ENCODE results near the gene KDM4B.

KDM4B gene

DNA sequence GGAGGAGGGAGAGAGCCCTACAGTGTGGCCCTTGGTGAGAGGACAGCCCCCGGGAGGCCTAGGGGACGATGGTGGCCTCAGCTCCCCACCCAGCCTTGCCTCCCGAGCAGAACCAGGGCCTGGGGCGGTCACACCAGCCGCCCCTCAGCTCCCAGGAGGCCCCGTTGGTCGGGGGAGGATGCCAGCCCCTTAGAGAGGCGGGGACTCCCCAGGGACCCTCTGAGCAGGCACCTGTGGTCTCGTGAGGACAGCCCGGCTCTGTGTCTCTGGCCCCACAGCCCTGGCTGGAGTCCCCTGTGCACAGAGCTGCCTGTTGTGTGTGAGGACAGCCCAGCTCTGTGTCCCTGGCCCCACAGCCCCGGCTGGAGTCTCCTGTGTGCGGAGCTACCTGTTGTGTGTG, 158.8 kb downstream of the KDM4B start:
- no peak for DNase-seq

DNA sequence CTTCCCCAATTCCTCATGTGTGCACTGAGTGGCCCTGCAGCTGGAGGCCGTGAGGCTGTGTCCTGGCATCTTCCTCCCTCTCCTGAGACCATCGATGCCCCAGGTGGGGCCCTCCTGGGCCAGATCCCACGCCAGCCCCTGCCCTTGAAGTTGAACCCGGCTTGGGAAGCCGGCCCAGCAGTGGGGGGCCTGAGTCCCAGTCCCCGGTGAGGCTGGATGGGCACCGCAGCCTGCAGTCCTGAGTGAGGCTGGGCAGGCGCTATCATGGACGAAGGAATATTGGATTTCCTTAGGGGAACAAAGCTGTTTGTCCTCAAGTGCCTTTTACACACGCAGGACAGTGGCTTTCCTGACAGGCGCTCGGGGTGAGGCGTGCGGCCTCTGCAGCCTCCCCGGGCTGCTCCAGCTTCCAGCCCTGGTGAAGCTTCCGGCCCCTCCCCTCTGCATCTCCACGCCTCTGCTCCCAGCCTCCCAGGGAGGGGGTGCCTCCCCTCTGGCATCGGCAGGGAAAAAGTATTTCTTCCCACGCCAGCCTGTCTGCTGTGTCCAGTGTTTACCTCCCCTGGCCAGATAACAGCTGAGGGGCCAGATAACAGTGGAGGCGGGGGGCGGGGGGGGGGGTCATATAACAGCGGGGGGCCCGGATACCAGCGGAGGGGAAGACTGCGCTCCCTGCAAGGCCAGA, 159.5 kb downstream of the KDM4B start:
- no peak for DNase-seq

GRCh38 chr19:5128936-5129389, 160.1 kb downstream of the KDM4B start:
- DNase-seq, result no peak

- DNase-seq, result no peak
Observed at GRCh38 chr19:5129691-5130090, 160.8 kb downstream of the KDM4B start.

DNA sequence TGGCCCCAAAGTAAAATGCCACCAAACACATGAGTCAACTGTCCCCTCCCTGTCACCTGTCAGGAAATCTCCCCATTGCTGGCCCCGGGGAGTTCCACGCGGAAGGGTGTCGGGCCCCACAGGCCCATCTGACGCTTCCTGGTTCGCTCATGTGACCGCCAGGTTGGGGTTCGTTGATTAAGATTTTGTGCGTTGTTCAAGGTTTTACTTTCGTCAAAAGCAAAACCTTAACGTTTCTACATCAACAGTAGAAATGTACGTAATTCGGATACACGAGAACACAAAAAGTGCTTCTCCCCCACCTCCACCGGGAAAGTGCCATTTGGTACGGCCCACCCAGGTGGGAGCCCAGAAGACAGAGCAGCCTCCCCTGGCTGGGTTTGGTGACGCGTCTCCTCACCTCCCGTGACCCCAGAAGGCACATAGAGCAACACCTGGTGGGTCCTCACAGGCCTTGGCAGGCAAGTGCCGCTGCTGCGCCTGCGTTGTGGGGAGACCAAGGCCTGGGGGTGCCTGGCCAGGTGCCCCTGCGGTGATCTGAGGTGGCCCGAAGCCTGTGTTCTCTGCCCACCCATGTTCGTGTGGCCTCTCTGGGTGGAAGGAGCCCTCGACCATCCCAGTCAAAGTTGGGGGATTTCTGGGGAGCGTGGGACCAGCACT, 161.6 kb downstream of the KDM4B start:
- peak in 1 of 2 donors; percentile 41 for DNase-seq

DNA sequence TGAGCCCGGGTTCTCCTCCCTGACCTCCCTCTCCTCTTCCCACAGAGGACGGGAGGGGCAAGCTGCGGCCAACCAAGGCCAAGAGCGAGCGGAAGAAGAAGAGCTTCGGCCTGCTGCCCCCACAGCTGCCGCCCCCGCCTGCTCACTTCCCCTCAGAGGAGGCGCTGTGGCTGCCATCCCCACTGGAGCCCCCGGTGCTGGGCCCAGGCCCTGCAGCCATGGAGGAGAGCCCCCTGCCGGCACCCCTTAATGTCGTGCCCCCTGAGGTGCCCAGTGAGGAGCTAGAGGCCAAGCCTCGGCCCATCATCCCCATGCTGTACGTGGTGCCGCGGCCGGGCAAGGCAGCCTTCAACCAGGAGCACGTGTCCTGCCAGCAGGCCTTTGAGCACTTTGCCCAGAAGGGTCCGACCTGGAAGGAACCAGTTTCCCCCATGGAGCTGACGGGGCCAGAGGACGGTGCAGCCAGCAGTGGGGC, 162.2 kb downstream of the KDM4B start:
- peak; percentile 53 to 76 for DNase-seq

DNA sequence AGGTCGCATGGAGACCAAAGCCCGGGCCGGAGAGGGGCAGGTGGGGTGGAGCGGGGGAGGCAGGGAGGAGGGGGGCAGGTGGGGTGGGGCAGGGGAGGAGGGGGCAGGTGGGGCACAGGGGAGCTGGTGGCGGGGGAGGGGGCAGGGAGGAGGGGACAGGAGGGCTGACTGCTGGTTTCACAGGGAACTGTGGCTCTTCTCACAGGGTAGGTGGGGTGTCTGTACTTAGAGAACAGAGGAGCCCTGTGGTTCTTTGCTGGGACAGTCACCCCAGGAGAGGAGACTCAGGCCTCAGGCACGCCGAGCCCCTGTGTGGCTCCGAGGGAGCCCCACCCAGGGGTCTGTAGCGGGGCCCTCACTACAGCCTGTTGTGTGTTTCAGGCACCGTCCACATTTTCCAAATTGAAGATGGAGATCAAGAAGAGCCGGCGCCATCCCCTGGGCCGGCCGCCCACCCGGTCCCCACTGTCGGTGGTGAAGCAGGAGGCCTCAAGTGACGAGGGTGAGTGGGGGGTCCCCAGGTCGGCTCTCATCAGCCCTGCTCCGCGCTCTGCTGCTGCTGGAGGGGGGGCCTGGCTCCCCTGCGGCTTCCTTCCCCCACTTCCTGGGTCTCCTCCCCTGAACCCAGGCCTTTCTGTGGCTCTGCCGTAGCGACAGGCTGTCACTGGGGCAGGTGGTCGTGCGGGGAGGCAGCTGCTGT, 162.7 kb downstream of the KDM4B start:
- no peak for DNase-seq

- DNase-seq, result no peak
Observed at GRCh38 chr19:5132206-5132560, 163.3 kb downstream of the KDM4B start.

GRCh38 chr19:5132698-5133651, 164.1 kb downstream of the KDM4B start:
- DNase-seq, result no peak

DNA sequence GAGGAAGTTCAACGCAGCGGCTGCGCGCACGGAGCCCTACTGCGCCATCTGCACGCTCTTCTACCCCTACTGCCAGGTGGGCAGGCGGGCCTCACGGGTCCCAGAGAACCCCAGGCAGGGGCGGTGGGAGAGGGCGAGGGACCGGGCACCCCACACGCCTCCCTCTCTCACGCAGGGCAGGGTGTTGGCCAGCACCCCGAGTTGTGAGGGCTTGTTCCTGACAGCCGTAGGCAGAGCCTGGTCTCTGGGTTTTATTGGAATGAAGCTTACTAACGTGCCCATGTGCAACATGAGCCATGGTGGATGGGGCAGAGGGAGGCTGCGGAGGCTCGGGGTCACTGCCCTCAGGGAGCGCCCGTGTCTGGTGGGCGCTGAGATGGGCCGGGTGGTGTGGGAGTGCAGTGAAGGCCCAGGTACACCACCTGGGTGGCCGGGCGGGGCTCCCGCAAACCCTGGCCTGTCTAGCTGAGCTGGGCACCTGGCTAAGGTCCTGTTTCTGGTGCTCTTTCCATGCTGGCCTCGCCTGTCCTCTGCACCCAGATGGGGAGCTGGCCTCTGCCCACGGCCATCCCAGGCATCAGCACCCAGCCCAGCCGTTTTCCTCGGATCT, 165.2 kb downstream of the KDM4B start:
- no peak for DNase-seq

DNA sequence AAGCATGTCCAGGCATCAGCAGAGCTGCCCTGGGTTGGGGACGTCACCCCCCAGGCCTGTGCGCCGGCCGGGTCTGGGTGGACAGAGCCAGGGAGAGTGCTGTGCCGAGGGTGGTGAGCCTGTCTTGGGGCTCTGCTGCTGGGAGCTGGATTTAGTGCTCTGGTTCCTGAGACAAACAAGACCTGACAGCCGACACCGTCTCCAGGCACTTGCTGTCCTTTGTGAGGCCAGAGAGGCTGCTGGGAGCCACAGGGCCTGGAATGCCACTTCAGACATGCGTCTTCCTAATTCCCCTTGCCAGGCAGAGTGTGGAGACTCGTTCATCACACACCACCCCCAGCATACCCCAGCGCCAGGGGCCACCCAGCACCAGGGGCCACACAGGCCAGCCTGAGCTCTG, 165.8 kb downstream of the KDM4B start:
- no peak for DNase-seq

DNA sequence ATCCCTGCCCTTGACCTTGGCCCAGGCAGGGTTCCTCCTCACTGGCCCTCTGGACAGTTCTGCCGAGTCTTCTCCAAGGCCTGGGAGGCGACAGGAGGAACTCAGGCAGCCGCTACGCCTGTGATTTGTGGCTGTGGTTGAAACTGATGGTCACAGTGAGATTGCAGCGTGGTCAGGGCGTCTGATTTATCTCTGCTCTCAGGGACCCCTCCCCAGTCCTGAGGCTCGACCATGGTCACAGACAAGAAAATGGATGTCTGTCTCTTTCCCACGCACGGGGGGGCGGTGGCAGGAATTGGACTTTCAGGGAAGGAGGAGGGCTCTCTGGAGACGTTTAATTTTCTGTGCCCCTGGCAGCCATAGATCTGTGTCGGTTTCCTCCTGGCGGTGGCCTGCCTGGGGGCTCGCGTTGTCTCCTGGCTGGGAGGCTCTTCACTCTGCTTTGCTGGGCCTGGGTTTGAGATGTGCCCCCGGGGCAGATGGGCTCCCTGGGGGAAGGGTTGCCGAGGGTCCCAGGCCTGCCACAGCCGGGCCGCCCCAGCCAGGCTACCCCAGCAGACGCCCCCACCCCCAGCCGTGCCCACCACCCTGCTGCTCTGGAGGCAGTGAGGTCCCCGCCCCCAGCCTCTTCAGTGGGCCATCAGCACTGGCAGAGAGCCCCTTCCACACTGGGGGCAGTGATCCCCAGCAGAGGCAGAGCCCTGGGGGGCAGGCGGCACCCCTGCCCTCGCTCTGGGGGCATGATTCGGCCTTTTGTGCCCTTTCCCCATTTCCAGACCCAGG, 167.4 kb downstream of the KDM4B start:
- no peak for DNase-seq

DNA sequence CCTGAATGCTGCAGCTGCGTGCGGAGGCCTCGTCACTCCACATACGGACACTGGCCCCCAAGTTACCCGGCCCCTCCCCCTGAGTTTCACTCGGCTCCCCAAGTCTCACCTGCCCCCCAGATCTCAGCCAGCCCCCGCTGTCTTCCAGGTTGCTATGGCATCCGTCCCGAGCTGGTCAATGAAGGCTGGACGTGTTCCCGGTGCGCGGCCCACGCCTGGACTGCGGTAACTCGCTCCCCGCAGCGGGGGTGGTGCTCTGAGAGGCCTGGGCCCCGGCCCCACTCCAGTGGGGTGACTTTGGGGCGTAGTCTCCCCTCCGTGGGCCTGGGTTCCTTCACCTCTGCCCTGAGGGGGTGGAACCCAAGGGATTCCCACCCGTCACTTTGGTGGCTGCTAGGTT, 168.2 kb downstream of the KDM4B start:
- DNase-seq, result no peak

GRCh38 chr19:5137571-5138124, 168.7 kb downstream of the KDM4B start:
- no peak for DNase-seq

GRCh38 chr19:5138606-5139582, 170.0 kb downstream of the KDM4B start:
- DNase-seq, result peak; percentile 80 to 83

- DNase-seq, result no peak
Observed at GRCh38 chr19:5139583-5140325, 170.8 kb downstream of the KDM4B start.

DNA sequence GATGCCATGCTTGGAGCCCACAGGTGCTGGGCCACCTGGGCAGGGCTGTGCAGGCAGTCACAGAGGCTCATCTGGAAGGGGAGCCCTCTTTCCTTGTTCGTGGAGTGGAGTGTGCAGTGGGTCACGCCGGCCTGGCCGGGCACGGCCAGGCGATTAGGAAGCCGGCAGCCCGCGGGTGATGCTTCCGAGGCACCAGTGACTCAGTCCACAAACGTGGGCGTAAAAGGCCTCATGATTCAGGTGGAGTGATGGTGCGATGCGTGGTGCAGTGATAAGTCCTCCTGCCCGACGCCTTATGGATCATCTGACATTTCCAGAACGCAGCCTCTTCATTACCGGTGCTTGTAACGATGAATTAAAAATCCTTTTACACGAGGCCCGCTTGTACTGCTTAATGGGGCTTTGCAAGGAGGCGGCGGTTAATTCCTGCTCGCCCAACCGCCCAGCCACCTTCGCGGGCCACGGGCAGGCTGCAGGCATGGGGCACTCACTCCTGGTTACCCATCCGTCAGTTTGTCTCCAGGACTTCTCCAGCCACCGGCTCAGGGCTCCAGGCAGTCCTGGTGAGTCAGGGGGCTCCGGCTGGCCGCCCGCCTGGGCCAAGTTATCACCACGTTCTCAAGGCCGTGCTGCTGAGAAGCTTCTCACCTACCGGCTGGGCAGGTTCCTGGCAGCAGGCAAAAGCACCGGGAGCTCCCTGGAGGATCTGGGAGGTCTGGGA, 172.4 kb downstream of the KDM4B start:
- DNase-seq, result peak in 1 of 2 donors; percentile 12
